ENCODE measurements around the gene GAMT. TPM values are rescaled to one million over a fixed set of nuclear protein-coding genes. Genes with fewer than 3 reads are reported as not detected.

The GAMT gene
- total RNA-seq, 1 donor from 2014 or later = 8.8 TPM

DNA sequence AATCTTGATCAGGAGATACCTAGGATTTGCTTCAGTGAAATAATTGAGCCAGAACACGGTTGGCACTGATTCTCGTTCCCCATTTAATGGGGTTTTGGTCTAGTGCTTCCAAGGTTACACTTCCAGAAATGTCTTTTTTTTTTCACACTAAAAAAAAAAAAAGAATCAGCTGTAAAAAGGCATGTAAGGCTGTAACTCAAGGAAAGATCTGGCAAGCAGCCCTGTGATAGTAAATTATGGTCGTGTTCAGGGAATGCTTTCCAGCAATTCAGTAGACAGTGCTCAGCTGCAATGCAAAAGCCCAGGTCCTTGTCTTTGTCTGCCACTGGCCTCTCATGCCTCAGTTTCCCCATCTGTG lies 44.9 kb downstream of the GAMT start:
- no peak for ATAC-seq (ENCODE audit: low read depth)
- peaks cover 18% of the 10 kb centered on the region for H3K4me1 Mint-ChIP-seq
- no peak for DNase-seq
- H3K36me3 Mint-ChIP-seq (ENCODE audit: low read depth) = peaks cover 50% of the 10 kb centered on the region
- ChIA-PET CTCF (no interaction called here), POLR2A (interaction anchor here (0.6 kb wide), 2 partner anchors 10 to 39 kb away, joined by 3 to 5 read pairs; no protein-coding TSS in a partner anchor)
- intact Hi-C loops (cut with micrococcal nuclease) = loop anchor here (5.0 kb wide), 1 partner anchor 79 kb away; the partner anchor contains the start of gene FAM174C
- H3K4me3 Mint-ChIP-seq = peak overlapping the region; percentile 86
- H3K27ac Mint-ChIP-seq = no peak overlapping the region
- TF ChIP-seq, protein P1, sequence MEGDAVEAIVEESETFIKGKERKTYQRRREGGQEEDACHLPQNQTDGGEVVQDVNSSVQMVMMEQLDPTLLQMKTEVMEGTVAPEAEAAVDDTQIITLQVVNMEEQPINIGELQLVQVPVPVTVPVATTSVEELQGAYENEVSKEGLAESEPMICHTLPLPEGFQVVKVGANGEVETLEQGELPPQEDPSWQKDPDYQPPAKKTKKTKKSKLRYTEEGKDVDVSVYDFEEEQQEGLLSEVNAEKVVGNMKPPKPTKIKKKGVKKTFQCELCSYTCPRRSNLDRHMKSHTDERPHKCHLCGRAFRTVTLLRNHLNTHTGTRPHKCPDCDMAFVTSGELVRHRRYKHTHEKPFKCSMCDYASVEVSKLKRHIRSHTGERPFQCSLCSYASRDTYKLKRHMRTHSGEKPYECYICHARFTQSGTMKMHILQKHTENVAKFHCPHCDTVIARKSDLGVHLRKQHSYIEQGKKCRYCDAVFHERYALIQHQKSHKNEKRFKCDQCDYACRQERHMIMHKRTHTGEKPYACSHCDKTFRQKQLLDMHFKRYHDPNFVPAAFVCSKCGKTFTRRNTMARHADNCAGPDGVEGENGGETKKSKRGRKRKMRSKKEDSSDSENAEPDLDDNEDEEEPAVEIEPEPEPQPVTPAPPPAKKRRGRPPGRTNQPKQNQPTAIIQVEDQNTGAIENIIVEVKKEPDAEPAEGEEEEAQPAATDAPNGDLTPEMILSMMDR (IDR thresholded peaks at IDR 0.05) = no peak
- H3K9me3 Mint-ChIP-seq = no peaks in the 10 kb centered on the region
- H3K27me3 Mint-ChIP-seq = no peaks in the 10 kb centered on the region

DNA sequence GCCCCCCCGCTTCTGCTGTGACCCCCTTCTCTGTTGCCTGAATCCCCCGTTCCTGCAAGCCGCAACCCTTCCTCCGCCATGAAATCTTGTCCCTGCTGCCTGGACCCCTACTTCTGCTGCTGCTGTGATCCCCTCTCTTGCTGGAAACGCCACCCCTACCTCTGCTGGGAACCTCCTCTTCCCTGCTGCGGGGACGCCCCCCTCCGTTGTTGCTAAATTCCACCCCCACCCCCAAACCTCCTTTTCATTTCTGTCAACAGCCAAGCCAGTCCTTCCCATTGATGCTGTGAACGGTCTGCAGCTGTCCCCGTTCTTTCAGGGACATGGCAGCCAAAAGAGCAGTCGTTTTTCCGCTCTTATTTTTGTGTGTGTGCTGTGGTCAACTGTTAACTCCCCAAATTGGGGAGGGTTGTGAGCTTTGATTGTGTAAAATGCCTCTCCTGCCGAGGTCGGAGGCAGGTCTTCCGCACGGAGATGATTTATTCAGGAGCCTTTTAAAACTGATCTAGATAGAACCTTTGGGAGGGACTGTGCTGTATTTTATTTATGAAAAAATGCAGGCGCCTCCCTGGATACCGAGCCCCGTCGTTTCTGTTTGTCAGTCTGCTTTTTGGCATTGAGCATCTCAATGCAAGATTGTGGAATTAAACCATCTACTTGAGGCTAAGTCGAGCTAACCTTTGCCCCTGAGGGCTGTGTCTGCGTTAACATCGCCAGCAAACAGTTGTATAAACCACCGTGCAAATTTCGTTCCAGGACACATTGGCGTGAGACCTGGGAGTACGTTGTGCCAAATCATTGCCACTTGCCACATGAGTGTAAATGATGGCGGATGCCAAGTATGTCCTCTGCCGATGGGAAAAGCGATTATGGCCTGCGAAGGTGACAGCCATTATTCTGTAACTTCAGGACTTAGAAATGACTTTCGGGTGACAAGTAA lies 45.5 kb downstream of the GAMT start:
- H3K27me3 Mint-ChIP-seq = no peaks in the 10 kb centered on the region
- DNase-seq (no peak), ATAC-seq (ENCODE audit: low read depth) (no peak)
- TF ChIP-seq, protein P1 (IDR thresholded peaks at IDR 0.05) = no peak
- POLR2A ChIA-PET = interaction anchor here (0.6 to 0.7 kb wide), 2 partner anchors 9 to 38 kb away, joined by 3 to 13 read pairs; no protein-coding TSS in a partner anchor
- CTCF ChIA-PET = no interaction called here
- peaks cover 13% of the 10 kb centered on the region for H3K4me1 Mint-ChIP-seq
- H3K27ac Mint-ChIP-seq = peak overlapping the region; percentile 70
- H3K4me3 Mint-ChIP-seq = peak overlapping the region; percentile 86
- no peaks in the 10 kb centered on the region for H3K9me3 Mint-ChIP-seq
- intact Hi-C loops (cut with micrococcal nuclease) = loop anchor here (5.0 kb wide), 1 partner anchor 79 kb away; the partner anchor contains the start of gene FAM174C
- H3K36me3 Mint-ChIP-seq (ENCODE audit: low read depth) = peaks cover 43% of the 10 kb centered on the region

DNA sequence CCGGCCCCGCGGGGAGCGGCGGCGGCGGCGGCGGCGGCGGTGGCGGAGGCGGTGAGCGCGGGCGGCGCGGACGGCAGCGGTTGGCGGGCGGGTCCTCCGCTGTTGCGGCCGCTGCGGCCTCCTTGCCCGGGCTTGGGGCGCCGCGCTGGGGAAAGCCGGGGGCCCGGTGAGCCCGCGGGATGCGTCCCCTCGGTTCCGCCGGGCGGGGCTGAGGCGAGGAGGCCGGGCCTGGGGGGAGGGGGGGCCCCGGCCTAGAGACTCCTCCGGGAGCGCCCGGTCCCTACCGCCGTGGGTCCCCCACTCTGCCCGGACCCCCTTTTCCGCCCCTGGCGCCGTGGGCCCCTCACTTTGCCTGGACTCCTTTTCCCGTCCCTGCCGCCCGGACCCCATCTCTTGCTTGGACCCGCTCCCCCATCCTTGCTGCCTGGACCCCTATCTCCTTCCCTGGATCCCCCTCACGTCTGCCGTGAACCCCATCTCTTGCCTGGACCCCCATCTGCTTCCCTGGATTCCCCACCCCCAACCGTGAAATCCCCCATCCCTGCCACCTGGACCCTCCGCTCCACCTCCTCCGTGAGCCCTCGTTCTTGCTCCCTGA lies 46.3 kb downstream of the GAMT start:
- CTCF ChIA-PET = interaction anchor here (0.6 kb wide), 1 partner anchor 50 kb away, joined by 3 read pairs; no protein-coding TSS in a partner anchor
- TF ChIP-seq, protein P1 (IDR thresholded peaks at IDR 0.05) = no peak
- Mint-ChIP-seq H3K4me1 (peaks cover 13% of the 10 kb centered on the region), H3K27ac (no peak overlapping the region), H3K27me3 (no peaks in the 10 kb centered on the region), H3K9me3 (no peaks in the 10 kb centered on the region), H3K36me3 (ENCODE audit: low read depth) (peaks cover 38% of the 10 kb centered on the region), H3K4me3 (peak overlapping the region; percentile 86)
- intact Hi-C loops (cut with micrococcal nuclease) = loop anchor here (1.0 to 5.0 kb wide), 3 partner anchors 28 to 78 kb away; partner anchors contain the start of genes DAZAP1, FAM174C and NDUFS7
- ATAC-seq (ENCODE audit: low read depth) (peak; percentile 53), DNase-seq (no peak)
- POLR2A ChIA-PET = interaction anchor here (0.6 to 1.7 kb wide), 7 partner anchors 8 to 86 kb away, joined by 3 to 13 read pairs (median 6); partner anchors contain the start of genes CIRBP and FAM174C

DNA sequence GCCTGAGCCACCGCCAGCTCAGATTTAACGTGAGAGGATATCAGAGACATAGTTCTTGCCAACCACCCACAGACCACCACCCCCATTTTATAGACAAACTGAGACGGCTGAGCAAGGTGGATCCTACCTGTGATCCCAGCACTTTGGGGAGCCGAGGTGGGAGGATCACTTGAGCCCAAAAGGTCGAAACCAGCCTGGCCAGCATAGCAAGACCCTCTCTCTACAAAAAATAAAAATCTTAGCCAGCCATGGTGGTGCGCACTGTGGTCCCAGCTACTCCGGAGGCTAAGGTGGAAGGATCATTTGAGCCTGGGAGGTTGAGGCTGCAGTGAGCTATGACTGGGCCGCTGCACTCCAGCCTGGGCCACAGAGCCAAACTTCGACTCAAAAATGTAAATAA lies 48.2 kb downstream of the GAMT start:
- POLR2A ChIA-PET = no interaction called here
- no peak overlapping the region for H3K4me3 Mint-ChIP-seq
- intact Hi-C loops (cut with micrococcal nuclease) = loop anchor here (5.0 kb wide), 1 partner anchor 54 kb away; the partner anchor contains the start of gene DAZAP1
- no peak for ATAC-seq (ENCODE audit: low read depth)
- no peaks in the 10 kb centered on the region for H3K9me3 Mint-ChIP-seq
- no peaks in the 10 kb centered on the region for H3K27me3 Mint-ChIP-seq
- CTCF ChIA-PET = interaction anchor here (0.6 kb wide), 1 partner anchor 23 kb away, joined by 3 read pairs; no protein-coding TSS in a partner anchor
- DNase-seq = no peak
- no peak overlapping the region for H3K27ac Mint-ChIP-seq
- H3K4me1 Mint-ChIP-seq = peaks cover 13% of the 10 kb centered on the region
- TF ChIP-seq, protein P1 (IDR thresholded peaks at IDR 0.05) = no peak
- H3K36me3 Mint-ChIP-seq (ENCODE audit: low read depth) = peaks cover 18% of the 10 kb centered on the region
